ENCODE data around the gene SEL1L. TPM values are rescaled to one million over a fixed set of nuclear protein-coding genes. Genes with fewer than 3 reads are reported as not detected.

SEL1L gene
- total RNA-seq, 1 donor from 2014 or later, result 59.0 TPM

- no peak overlapping the region for H3K4me3 Mint-ChIP-seq
- peaks cover 4% of the 10 kb centered on the region for H3K4me1 Mint-ChIP-seq (ENCODE audit: unreplicated experiment)
- no peaks in the 10 kb centered on the region for H3K36me3 Mint-ChIP-seq
- DNase-seq (ENCODE audit: extremely low spot score, unreplicated experiment), result no peak
- H3K9me3 Mint-ChIP-seq, result no peaks in the 10 kb centered on the region
- no peak overlapping the region for H3K27ac Mint-ChIP-seq
- TF ChIP-seq, protein P1, sequence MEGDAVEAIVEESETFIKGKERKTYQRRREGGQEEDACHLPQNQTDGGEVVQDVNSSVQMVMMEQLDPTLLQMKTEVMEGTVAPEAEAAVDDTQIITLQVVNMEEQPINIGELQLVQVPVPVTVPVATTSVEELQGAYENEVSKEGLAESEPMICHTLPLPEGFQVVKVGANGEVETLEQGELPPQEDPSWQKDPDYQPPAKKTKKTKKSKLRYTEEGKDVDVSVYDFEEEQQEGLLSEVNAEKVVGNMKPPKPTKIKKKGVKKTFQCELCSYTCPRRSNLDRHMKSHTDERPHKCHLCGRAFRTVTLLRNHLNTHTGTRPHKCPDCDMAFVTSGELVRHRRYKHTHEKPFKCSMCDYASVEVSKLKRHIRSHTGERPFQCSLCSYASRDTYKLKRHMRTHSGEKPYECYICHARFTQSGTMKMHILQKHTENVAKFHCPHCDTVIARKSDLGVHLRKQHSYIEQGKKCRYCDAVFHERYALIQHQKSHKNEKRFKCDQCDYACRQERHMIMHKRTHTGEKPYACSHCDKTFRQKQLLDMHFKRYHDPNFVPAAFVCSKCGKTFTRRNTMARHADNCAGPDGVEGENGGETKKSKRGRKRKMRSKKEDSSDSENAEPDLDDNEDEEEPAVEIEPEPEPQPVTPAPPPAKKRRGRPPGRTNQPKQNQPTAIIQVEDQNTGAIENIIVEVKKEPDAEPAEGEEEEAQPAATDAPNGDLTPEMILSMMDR (conservative IDR thresholded peaks at IDR 0.05), result peak; percentile 80
- H3K27me3 Mint-ChIP-seq, result no peaks in the 10 kb centered on the region
These were observed 32.0 kb upstream of the SEL1L start for GRCh38 chr14:81565441-81566290.

- H3K9me3 Mint-ChIP-seq, result no peaks in the 10 kb centered on the region
- no peaks in the 10 kb centered on the region for H3K36me3 Mint-ChIP-seq
- H3K27ac Mint-ChIP-seq, result no peak overlapping the region
- no peaks in the 10 kb centered on the region for H3K27me3 Mint-ChIP-seq
- peaks cover 4% of the 10 kb centered on the region for H3K4me1 Mint-ChIP-seq (ENCODE audit: unreplicated experiment)
- TF ChIP-seq, protein P1 (conservative IDR thresholded peaks at IDR 0.05), result no peak
- no peak overlapping the region for H3K4me3 Mint-ChIP-seq
- DNase-seq (ENCODE audit: extremely low spot score, unreplicated experiment), result no peak
These were observed 29.2 kb upstream of the SEL1L start for GRCh38 chr14:81562818-81563217.

GRCh38 chr14:81561084-81561775, 27.6 kb upstream of the SEL1L start:
- Mint-ChIP-seq H3K27ac (no peak overlapping the region), H3K27me3 (no peaks in the 10 kb centered on the region), H3K36me3 (no peaks in the 10 kb centered on the region), H3K4me1 (ENCODE audit: unreplicated experiment) (peaks cover 4% of the 10 kb centered on the region), H3K4me3 (no peak overlapping the region), H3K9me3 (no peaks in the 10 kb centered on the region)
- TF ChIP-seq, protein P1 (conservative IDR thresholded peaks at IDR 0.05), result no peak
- DNase-seq (ENCODE audit: extremely low spot score, unreplicated experiment), result no peak

DNA sequence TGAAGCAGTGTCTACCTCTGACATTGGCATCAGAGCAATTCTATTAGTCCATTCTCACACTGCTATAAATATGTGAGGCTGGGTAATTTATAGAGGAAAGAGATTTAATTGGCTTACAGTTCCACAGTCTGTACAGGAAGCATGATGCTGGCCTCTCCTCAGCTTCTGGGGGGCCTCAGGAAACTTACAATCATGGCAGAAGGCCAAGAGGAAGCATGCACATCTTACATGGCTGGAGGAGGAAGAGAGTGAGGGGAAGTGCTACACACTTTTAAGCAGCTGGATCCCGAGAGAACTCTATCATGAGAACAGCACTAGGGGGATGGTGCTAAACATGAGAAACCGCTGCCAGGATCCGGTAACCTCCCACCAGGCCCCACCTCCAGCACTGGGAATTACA, 25.7 kb upstream of the SEL1L start:
- TF ChIP-seq, protein P1 (conservative IDR thresholded peaks at IDR 0.05), result no peak
- no peak overlapping the region for H3K27ac Mint-ChIP-seq
- no peaks in the 10 kb centered on the region for H3K9me3 Mint-ChIP-seq
- H3K27me3 Mint-ChIP-seq, result no peaks in the 10 kb centered on the region
- no peak overlapping the region for H3K4me3 Mint-ChIP-seq
- no peaks in the 10 kb centered on the region for H3K36me3 Mint-ChIP-seq
- no peak for DNase-seq (ENCODE audit: extremely low spot score, unreplicated experiment)
- peaks cover 4% of the 10 kb centered on the region for H3K4me1 Mint-ChIP-seq (ENCODE audit: unreplicated experiment)

DNA sequence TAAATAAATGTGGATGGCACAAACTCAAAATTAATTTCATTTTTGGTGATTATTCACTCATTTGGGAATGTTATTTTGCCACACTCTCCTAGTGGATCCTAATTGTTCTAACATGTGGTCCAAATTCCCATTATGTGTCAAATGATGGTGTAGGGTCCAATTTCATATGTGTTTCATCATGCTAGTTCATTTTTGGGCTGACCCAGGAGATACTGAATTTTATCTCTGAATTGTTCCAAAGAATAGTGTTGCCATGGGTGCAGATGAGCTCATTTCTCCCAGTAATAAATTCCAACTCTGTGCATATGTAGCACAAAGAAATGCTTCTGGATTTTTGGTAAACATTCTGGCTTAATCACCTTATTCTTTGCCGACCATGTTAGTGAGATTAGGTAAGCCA, 23.5 kb upstream of the SEL1L start:
- no peak for DNase-seq (ENCODE audit: extremely low spot score, unreplicated experiment)
- Mint-ChIP-seq H3K27me3 (no peaks in the 10 kb centered on the region), H3K4me3 (no peak overlapping the region), H3K4me1 (ENCODE audit: unreplicated experiment) (peaks cover 4% of the 10 kb centered on the region), H3K27ac (no peak overlapping the region), H3K9me3 (no peaks in the 10 kb centered on the region), H3K36me3 (no peaks in the 10 kb centered on the region)
- TF ChIP-seq, protein P1 (conservative IDR thresholded peaks at IDR 0.05), result no peak
